Liver (tissue), 9 donors: ENCODE results near the gene ZC3H12D. TPM values are rescaled to one million over a fixed set of nuclear protein-coding genes. Genes with fewer than 3 reads are reported as not detected.

ENCODE experiments used
- DNase-seq: peaks from one replicate; pipeline ENCODE4 v3.0.0-alpha.2; 2017; ENCODE audit warnings: low spot score
- H3K27ac ChIP-seq, 2 donors: one replicate each; pipeline ENCODE4 v1.7.0; 2013; ENCODE audit warnings: inconsistent platforms in 2 of 2, low read length in 2 of 2, control low read depth in 1 of 2, low read depth in 1 of 2, mild to moderate bottlenecking in 1 of 2
- H3K27me3 ChIP-seq, 4 donors: one replicate each; pipeline versions ENCODE4 v1.6.1 to v1.7.0; 2013; ENCODE audit warnings: low read length in 3 of 4, inconsistent platforms in 1 of 4, mild to moderate bottlenecking in 1 of 4, moderate library complexity in 1 of 4; ENCODE audit not compliant: control insufficient read depth in 4 of 4, insufficient read depth in 4 of 4
- H3K36me3 ChIP-seq, 4 donors: one replicate each; pipeline versions ENCODE4 v1.6.1 to v1.7.0; 2013; ENCODE audit warnings: low read length in 3 of 4, mild to moderate bottlenecking in 3 of 4, low read depth in 1 of 4, moderate library complexity in 1 of 4; ENCODE audit not compliant: control insufficient read depth in 4 of 4, insufficient read depth in 3 of 4
- H3K4me1 ChIP-seq, 4 donors: one replicate each; pipeline versions ENCODE4 v1.6.1 to v1.7.0; 2013; ENCODE audit warnings: low read length in 3 of 4, mild to moderate bottlenecking in 3 of 4, moderate library complexity in 1 of 4; ENCODE audit not compliant: control insufficient read depth in 4 of 4, insufficient read depth in 4 of 4
- H3K4me3 ChIP-seq, 3 donors: one replicate each; pipeline versions ENCODE4 v1.6.1 to v1.7.0; 2013; ENCODE audit warnings: low read length in 3 of 3, control low read depth in 1 of 3, low read depth in 1 of 3, mild to moderate bottlenecking in 1 of 3
- H3K9ac ChIP-seq, 2 donors: one replicate each; pipeline ENCODE4 v1.7.0; 2013; ENCODE audit warnings: low read length in 2 of 2, mild to moderate bottlenecking in 2 of 2, moderate library complexity in 2 of 2, control low read depth in 1 of 2, low read depth in 1 of 2
- H3K9me3 ChIP-seq, 4 donors: one replicate each; pipeline versions ENCODE4 v1.6.1 to v1.7.0; 2013; ENCODE audit warnings: low read length in 3 of 4; ENCODE audit not compliant: control insufficient read depth in 4 of 4
- GABPA ChIP-seq, 2 donors: IDR thresholded peaks in 1 of 2; conservative IDR thresholded peaks in 1 of 2; 2 replicates each; pipeline ENCODE4 v1.6.1; 2016; ENCODE audit warnings: antibody characterized with exemption in 2 of 2, mild to moderate bottlenecking in 1 of 2, moderate library complexity in 1 of 2
- HNF4A ChIP-seq, 2 donors: conservative IDR thresholded peaks; 2 replicates each; pipeline ENCODE4 v1.6.1; 2016; ENCODE audit warnings: antibody characterized with exemption in 2 of 2, mild to moderate bottlenecking in 2 of 2
- HNF4G ChIP-seq: IDR thresholded peaks from 2 replicates; pipeline ENCODE4 v1.6.1; 2016; ENCODE audit warnings: antibody characterized with exemption
- NR2F2 ChIP-seq: IDR thresholded peaks from 2 replicates; pipeline ENCODE4 v1.6.1; 2016; ENCODE audit warnings: antibody characterized with exemption
- RAD21 ChIP-seq, 2 donors: IDR thresholded peaks; 2 replicates each; pipeline ENCODE4 v1.6.1; 2016; ENCODE audit warnings: antibody characterized with exemption in 2 of 2, mild to moderate bottlenecking in 2 of 2
- RXRA ChIP-seq, 2 donors: IDR thresholded peaks; 2 replicates each; pipeline ENCODE4 v1.6.1; 2017 to 2018; ENCODE audit warnings: antibody characterized with exemption in 2 of 2, mild to moderate bottlenecking in 1 of 2
- SP1 ChIP-seq: IDR thresholded peaks from 2 replicates; pipeline ENCODE4 v1.6.1; 2018; ENCODE audit warnings: antibody characterized with exemption, mild to moderate bottlenecking
- TAF1 ChIP-seq: conservative IDR thresholded peaks from 2 replicates; pipeline ENCODE4 v1.6.1; 2016; ENCODE audit warnings: antibody characterized with exemption, mild to moderate bottlenecking
- YY1 ChIP-seq: IDR thresholded peaks from 2 replicates; pipeline ENCODE4 v1.6.1; 2016; ENCODE audit warnings: antibody characterized with exemption, mild to moderate bottlenecking
- WGBS: extraction: QIAGEN DNeasy Blood & Tissue Kit; methylation state at CpG from one replicate; pipeline ENCODE4 v1.1.7; 2013; 5-methylcytosine and 5-hydroxymethylcytosine counted together
- polyA plus RNA-seq, 2 donors: library from polyadenylated mRNA; stranded (reverse) in 1 of 2; unstranded in 1 of 2; fragments of 200-250 nt in 1 of 2; fragments of >200 nt in 1 of 2; fragmentation: Nextera tagmentation in 1 of 2; extraction: Ambion mirVana in 1 of 2; gene quantifications; one replicate each; pipeline versions ENCODE4 v1.2.1 to v1.2.3, GENCODE V29; 2013 to 2015
- total RNA-seq, 2 donors: library from RNA; depleted of rRNA; stranded (reverse); fragments of >200 nt; gene quantifications; one replicate each; pipeline ENCODE4 v1.2.3, GENCODE V29; 2014
- TF ChIP-seq, protein P1 (sequence below): IDR thresholded peaks from 2 replicates; pipeline ENCODE4 v1.6.1; 2016; ENCODE audit warnings: antibody characterized with exemption
- TF ChIP-seq, protein P2 (sequence below): IDR thresholded peaks from 2 replicates; pipeline ENCODE4 v1.6.1; 2016; ENCODE audit warnings: antibody characterized with exemption
- TF ChIP-seq, protein P3 (sequence below): IDR thresholded peaks from 2 replicates; pipeline ENCODE4 v1.6.1; 2016; ENCODE audit warnings: antibody characterized with exemption
- TF ChIP-seq, protein P4 (sequence below): fragments of 150-350 bp; IDR thresholded peaks from 2 replicates; pipeline ENCODE4 v1.5.1; 2017; ENCODE audit warnings: improper control_type of control experiment, low read depth, low read length; ENCODE audit not compliant: missing input control
- donor health status: healthy.
- donor health status: healthy.
- donor health status: healthy.
- donor health status: healthy.
- donor health status: healthy.

The ZC3H12D gene
- total and polyA plus RNA-seq, 4 donors = 0.07 to 1.4 (median 0.84) TPM

DNA sequence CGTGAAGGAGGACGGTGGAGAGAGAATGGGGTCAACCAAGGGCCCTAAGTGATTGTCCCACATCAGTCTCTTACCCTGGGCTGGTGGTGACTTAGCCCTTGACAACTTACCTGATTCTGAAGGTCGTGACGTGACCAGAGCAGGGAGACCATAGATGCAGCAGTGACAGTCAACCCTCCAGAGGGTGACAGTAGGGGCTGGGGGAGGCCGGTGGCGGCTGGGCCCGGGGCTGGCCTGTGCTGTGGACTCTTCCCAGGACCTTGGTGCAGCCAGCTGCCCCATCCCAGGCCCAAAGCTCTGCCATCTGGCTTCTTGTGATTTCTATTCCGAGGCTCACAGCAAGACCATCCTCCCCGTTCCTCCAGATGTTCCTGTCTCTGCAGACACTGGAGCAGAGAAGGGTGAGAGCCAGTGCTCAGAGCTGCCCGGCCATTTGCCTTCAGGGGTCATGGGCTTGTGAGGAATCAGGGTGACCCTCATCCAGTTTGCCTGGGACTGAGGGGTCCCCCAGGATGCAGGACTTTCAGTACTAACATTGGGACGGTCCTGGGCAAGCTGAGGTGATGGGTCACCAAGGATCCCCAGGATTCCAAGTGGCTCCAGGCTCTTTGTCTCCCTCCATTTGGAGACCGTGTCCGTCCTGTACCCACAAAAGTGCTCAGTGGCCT is 48.8 kb downstream of the ZC3H12D start:
- WGBS = 95% methylated on average over 13 of the region's 13 CpGs
- no peaks in the 10 kb centered on the region for H3K9me3 ChIP-seq
- no peak overlapping the region for H3K4me3 ChIP-seq
- H3K27ac ChIP-seq = no peak overlapping the region
- TF ChIP-seq NR2F2 (no peak), GABPA (IDR thresholded peaks at IDR 0.05 in 1 of 2, conservative IDR thresholded peaks at IDR 0.05 in 1 of 2) (no peak), HNF4A (conservative IDR thresholded peaks at IDR 0.05) (no peak), TAF1 (no peak)
- no peaks in the 10 kb centered on the region for H3K27me3 ChIP-seq
- peaks cover 0 to 7% (median under 1%) of the 10 kb centered on the region in 4 donors for H3K4me1 ChIP-seq
- H3K36me3 ChIP-seq = no peaks in the 10 kb centered on the region
- DNase-seq = no peak
- no peak overlapping the region for H3K9ac ChIP-seq

DNA sequence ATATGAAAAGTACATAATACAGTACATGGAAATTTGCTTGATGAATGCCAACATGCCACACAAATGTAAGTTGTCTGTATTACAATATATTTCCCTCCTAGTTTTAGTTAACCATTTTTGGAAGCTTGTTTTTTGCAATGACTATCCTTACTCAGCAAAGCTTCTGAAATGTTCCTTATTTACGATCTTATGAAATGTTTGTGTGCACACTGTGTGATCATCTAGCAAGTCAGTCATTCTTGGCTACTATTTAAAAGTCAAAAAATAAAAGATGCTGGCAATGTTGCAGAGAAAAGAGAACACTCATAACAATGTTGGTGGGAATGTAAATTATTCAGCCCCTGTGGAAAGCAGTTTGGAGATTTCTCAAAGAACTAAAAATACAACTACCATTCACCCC is 50.9 kb downstream of the ZC3H12D start:
- no peak for DNase-seq
- H3K4me3 ChIP-seq = no peak overlapping the region
- H3K9me3 ChIP-seq = no peaks in the 10 kb centered on the region
- H3K9ac ChIP-seq = no peak overlapping the region
- WGBS = 40% methylated on average over 1 of the region's 1 CpG
- TF ChIP-seq YY1 (no peak), RAD21 (IDR thresholded peaks at IDR 0.05) (no peak)
- H3K36me3 ChIP-seq = no peaks in the 10 kb centered on the region
- no peak overlapping the region for H3K27ac ChIP-seq
- peaks cover 0 to 7% (median under 1%) of the 10 kb centered on the region in 4 donors for H3K4me1 ChIP-seq
- H3K27me3 ChIP-seq = no peaks in the 10 kb centered on the region

DNA sequence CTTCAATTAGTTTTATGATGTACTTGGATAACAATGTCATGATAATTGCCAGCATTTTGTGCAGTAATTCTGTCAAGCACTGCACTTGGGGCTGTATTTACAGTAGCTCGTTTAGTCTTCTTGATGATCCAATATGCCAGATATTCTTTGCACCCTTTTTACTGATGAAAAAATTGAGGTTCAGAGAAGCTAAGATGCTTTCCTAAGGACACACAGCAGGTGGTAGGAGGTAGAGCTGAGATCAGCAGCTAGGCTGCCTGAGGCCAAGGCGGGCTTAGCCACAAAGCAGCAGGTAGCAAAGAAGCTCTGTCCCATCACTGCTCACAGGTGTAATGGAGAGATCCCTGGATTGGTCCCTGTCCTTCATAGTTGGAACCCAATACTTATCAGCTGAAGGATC is 51.4 kb downstream of the ZC3H12D start:
- H3K9ac ChIP-seq = no peak overlapping the region
- no peaks in the 10 kb centered on the region for H3K27me3 ChIP-seq
- peaks cover 0 to 7% (median under 1%) of the 10 kb centered on the region in 4 donors for H3K4me1 ChIP-seq
- no peak overlapping the region for H3K27ac ChIP-seq
- no peaks in the 10 kb centered on the region for H3K9me3 ChIP-seq
- H3K4me3 ChIP-seq = no peak overlapping the region
- no peaks in the 10 kb centered on the region for H3K36me3 ChIP-seq
- DNase-seq = no peak
- TF ChIP-seq HNF4G (no peak), RAD21 (IDR thresholded peaks at IDR 0.05) (no peak), RXRA (IDR thresholded peaks at IDR 0.05) (no peak), SP1 (no peak), GABPA (IDR thresholded peaks at IDR 0.05 in 1 of 2, conservative IDR thresholded peaks at IDR 0.05 in 1 of 2) (no peak), YY1 (no peak), TAF1 (no peak), NR2F2 (no peak), HNF4A (conservative IDR thresholded peaks at IDR 0.05) (no peak)
- TF ChIP-seq, protein P1, sequence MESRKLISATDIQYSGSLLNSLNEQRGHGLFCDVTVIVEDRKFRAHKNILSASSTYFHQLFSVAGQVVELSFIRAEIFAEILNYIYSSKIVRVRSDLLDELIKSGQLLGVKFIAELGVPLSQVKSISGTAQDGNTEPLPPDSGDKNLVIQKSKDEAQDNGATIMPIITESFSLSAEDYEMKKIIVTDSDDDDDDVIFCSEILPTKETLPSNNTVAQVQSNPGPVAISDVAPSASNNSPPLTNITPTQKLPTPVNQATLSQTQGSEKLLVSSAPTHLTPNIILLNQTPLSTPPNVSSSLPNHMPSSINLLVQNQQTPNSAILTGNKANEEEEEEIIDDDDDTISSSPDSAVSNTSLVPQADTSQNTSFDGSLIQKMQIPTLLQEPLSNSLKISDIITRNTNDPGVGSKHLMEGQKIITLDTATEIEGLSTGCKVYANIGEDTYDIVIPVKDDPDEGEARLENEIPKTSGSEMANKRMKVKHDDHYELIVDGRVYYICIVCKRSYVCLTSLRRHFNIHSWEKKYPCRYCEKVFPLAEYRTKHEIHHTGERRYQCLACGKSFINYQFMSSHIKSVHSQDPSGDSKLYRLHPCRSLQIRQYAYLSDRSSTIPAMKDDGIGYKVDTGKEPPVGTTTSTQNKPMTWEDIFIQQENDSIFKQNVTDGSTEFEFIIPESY = no peak
- TF ChIP-seq, protein P2, sequence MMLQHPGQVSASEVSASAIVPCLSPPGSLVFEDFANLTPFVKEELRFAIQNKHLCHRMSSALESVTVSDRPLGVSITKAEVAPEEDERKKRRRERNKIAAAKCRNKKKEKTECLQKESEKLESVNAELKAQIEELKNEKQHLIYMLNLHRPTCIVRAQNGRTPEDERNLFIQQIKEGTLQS = no peak
- TF ChIP-seq, protein P3, sequence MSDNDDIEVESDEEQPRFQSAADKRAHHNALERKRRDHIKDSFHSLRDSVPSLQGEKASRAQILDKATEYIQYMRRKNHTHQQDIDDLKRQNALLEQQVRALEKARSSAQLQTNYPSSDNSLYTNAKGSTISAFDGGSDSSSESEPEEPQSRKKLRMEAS = no peak
- TF ChIP-seq, protein P4, sequence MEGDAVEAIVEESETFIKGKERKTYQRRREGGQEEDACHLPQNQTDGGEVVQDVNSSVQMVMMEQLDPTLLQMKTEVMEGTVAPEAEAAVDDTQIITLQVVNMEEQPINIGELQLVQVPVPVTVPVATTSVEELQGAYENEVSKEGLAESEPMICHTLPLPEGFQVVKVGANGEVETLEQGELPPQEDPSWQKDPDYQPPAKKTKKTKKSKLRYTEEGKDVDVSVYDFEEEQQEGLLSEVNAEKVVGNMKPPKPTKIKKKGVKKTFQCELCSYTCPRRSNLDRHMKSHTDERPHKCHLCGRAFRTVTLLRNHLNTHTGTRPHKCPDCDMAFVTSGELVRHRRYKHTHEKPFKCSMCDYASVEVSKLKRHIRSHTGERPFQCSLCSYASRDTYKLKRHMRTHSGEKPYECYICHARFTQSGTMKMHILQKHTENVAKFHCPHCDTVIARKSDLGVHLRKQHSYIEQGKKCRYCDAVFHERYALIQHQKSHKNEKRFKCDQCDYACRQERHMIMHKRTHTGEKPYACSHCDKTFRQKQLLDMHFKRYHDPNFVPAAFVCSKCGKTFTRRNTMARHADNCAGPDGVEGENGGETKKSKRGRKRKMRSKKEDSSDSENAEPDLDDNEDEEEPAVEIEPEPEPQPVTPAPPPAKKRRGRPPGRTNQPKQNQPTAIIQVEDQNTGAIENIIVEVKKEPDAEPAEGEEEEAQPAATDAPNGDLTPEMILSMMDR = no peak
- 73% methylated on average over 2 of the region's 2 CpGs for WGBS
